Skeletal muscle tissue (tissue), 4 donors: Measurements from ENCODE around the gene BRD8. TPM values are rescaled to one million over a fixed set of nuclear protein-coding genes. Genes with fewer than 3 reads are reported as not detected.
"Not testable (repeated sequence)": the region's sequence is repeated elsewhere in the genome, so short reads cannot be mapped to it uniquely, and the experiment has no call there.

Experiments
- H3K27ac ChIP-seq: one replicate; pipeline ENCODE4 v1.7.0; 2013; ENCODE audit warnings: mild to moderate bottlenecking, low read depth, low read length, inconsistent platforms
- H3K27me3 ChIP-seq, 3 donors: one replicate each; pipeline ENCODE4 v1.7.0; 2013; ENCODE audit warnings: low read length in 3 of 3; ENCODE audit not compliant: control insufficient read depth in 3 of 3, insufficient read depth in 3 of 3
- H3K36me3 ChIP-seq, 3 donors: one replicate each; pipeline ENCODE4 v1.7.0; 2013; ENCODE audit warnings: low read length in 3 of 3; ENCODE audit not compliant: control insufficient read depth in 3 of 3, insufficient read depth in 3 of 3
- H3K4me1 ChIP-seq, 3 donors: one replicate each; pipeline ENCODE4 v1.7.0; 2013; ENCODE audit warnings: low read length in 3 of 3, mild to moderate bottlenecking in 3 of 3; ENCODE audit not compliant: control insufficient read depth in 3 of 3, insufficient read depth in 3 of 3
- H3K4me3 ChIP-seq, 3 donors: one replicate each; pipeline ENCODE4 v1.7.0; 2013; ENCODE audit warnings: low read length in 3 of 3
- H3K9ac ChIP-seq, 3 donors: one replicate each; pipeline ENCODE4 v1.7.0; 2013; ENCODE audit warnings: low read length in 3 of 3, mild to moderate bottlenecking in 3 of 3, moderate library complexity in 2 of 3, low read depth in 1 of 3
- H3K9me3 ChIP-seq, 3 donors: one replicate each; pipeline ENCODE4 v1.7.0; 2013; ENCODE audit warnings: low read length in 3 of 3; ENCODE audit not compliant: control insufficient read depth in 3 of 3
- total RNA-seq: library from RNA; depleted of rRNA; stranded (reverse); fragments of >200 nt; gene quantifications from one replicate; pipeline ENCODE4 v1.2.3, GENCODE V29; 2014
- donor health status: Osteomylitis.

The BRD8 gene
- total RNA-seq, 1 donor from 2014 or later, result 34.4 TPM

DNA sequence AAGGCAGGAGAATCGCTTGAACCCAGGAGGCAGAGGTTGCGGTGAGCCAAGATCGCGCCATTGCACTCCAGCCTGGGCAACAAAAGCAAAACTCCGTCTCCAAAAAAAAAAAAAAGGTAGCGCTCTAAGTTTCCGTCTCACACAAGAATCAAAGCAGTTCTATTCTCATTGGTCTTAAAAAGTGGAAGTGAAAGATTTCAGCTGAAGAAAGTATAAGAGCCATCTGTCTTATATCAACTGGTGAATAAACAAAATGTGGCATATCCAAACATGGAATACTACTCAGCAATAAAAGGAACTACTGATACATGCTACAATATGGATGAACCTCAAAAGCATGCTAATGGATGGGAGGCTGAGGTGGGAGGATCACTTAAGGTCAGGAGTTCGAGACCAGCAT is 15.4 kb upstream of the BRD8 start:
- H3K4me3 ChIP-seq, H3K4me1 ChIP-seq, H3K9ac ChIP-seq, H3K9me3 ChIP-seq, H3K27ac ChIP-seq, H3K27me3 ChIP-seq: not testable (repeated sequence)
- H3K36me3 ChIP-seq, result peaks cover 23 to 52% (median 48%) of the 10 kb centered on the region in 3 donors

DNA sequence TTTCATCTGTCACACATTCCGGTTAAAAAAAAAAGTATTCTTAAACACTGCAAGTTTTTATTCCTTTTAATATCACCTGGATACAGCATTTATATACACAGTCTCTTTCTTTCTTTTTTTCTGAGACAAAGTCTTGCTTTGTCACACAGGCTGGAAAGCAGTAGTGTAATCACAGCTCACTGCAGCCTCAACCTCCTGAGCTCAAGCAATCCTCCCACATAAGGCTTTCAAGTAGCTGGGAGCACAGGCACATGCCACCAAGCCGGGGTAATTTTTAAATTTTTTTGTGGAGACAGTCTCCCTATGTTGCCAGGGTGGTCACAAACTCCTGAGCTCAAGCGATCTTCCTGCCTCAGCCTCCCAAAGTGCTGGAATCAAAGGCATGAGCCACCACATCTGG is 14.4 kb upstream of the BRD8 start:
- no peak overlapping the region for H3K27ac ChIP-seq
- H3K4me1 ChIP-seq, result no peaks in the 10 kb centered on the region
- H3K36me3 ChIP-seq, result peaks cover 27 to 56% (median 52%) of the 10 kb centered on the region in 3 donors
- H3K9me3 ChIP-seq, result no peaks in the 10 kb centered on the region
- no peaks in the 10 kb centered on the region for H3K27me3 ChIP-seq
- no peak overlapping the region for H3K9ac ChIP-seq
- no peak overlapping the region for H3K4me3 ChIP-seq

DNA sequence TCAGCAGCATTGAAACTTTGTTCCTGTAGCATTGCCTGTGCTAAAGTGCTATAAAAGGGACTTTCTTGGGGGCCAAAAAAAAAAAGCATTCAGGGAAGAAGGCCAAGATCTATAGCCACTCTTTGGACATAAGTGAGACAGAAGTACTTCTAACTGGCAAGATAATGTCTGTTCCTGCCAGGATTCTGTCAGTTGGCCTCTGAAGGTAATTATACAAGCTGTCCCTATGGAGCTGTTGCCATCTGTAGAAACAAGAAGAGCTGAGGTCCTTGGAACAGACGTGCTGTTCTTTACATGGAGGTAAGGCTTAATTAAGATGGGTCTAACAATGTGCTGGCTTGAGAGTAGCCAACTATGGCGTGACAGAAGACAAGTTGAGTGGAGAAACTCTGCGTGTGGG is 10.2 kb upstream of the BRD8 start:
- H3K4me3 ChIP-seq, result no peak overlapping the region
- H3K27ac ChIP-seq, result no peak overlapping the region
- H3K36me3 ChIP-seq, result peaks cover 26 to 63% (median 61%) of the 10 kb centered on the region in 3 donors
- no peaks in the 10 kb centered on the region for H3K4me1 ChIP-seq
- no peak overlapping the region for H3K9ac ChIP-seq
- no peaks in the 10 kb centered on the region for H3K9me3 ChIP-seq
- H3K27me3 ChIP-seq, result no peaks in the 10 kb centered on the region

DNA sequence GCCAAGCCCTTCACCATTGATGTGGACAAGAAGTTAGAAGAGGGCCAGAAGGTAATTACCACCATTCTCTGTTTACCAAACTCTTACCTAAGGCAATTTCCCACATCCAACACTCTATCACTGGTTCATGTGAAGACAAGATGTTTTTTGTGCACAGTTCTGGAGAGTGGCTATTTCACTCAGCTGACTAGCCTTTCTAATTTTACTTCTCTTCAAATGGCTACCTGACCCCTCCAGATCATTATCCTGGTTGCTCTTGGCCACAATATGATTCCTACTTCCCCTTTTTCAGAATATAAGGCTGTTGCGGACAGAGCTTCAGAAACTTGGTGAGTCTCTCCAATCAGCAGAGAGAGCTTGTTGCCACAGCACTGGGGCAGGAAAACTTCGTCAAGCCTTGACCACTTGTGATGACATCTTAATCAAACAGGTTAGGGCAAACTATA is 7.6 kb upstream of the BRD8 start:
- H3K27ac ChIP-seq, result no peak overlapping the region
- peaks cover 15 to 47% (median 44%) of the 10 kb centered on the region in 3 donors for H3K36me3 ChIP-seq
- H3K27me3 ChIP-seq, result no peaks in the 10 kb centered on the region
- no peak overlapping the region for H3K4me3 ChIP-seq
- H3K9ac ChIP-seq, result no peak overlapping the region
- no peaks in the 10 kb centered on the region for H3K9me3 ChIP-seq
- no peaks in the 10 kb centered on the region for H3K4me1 ChIP-seq

DNA sequence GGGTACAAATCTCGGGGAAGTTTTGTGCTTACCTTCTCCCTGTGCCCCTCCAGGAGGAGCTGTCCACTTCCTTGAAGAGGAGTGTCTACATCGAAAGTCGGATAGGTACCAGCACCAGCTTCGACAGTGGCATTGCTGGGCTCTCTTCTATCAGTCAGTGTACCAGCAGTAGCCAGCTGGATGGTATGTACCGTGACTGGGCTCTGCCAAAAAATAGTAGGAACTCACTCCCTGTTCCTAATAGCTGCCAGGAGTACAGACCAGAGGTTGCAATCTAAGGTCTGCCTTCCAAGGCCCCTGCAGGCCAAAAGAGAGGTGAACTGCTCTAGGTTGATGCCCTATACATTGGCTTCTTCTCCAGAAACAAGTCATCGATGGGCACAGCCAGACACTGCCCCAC is 4.4 kb upstream of the BRD8 start:
- Histone ChIP-seq H3K9me3 (no peaks in the 10 kb centered on the region), H3K4me3 (no peak overlapping the region), H3K4me1 (peaks cover 7 to 12% (median 9%) of the 10 kb centered on the region in 3 donors), H3K27ac (no peak overlapping the region), H3K27me3 (no peaks in the 10 kb centered on the region), H3K9ac (no peak overlapping the region), H3K36me3 (peaks cover 4 to 22% (median 21%) of the 10 kb centered on the region in 3 donors)

DNA sequence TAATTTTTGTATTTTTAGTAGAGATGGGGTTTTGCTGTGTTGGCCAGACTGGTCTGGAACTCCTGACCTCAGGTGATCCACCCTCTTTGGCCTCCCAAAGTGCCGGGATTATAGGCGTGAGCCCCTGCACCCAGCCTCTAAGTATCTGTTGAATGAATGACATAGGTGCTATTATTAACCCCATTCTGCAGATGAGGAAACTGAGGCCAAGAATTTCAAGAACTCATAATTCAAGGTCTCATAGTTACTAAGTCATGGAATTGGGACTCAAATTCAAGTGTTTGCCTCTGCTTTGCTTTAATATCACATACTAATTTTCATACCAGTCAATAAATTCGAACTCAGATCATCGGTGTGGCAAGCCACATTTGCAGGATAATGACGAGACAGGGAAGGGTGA is 2.4 kb upstream of the BRD8 start:
- no peak overlapping the region for H3K27ac ChIP-seq
- peaks cover 9 to 16% (median 13%) of the 10 kb centered on the region in 3 donors for H3K36me3 ChIP-seq
- no peaks in the 10 kb centered on the region for H3K9me3 ChIP-seq
- no peak overlapping the region for H3K4me3 ChIP-seq
- H3K4me1 ChIP-seq, result peaks cover 13 to 19% (median 14%) of the 10 kb centered on the region in 3 donors
- no peak overlapping the region for H3K9ac ChIP-seq
- no peaks in the 10 kb centered on the region for H3K27me3 ChIP-seq

DNA sequence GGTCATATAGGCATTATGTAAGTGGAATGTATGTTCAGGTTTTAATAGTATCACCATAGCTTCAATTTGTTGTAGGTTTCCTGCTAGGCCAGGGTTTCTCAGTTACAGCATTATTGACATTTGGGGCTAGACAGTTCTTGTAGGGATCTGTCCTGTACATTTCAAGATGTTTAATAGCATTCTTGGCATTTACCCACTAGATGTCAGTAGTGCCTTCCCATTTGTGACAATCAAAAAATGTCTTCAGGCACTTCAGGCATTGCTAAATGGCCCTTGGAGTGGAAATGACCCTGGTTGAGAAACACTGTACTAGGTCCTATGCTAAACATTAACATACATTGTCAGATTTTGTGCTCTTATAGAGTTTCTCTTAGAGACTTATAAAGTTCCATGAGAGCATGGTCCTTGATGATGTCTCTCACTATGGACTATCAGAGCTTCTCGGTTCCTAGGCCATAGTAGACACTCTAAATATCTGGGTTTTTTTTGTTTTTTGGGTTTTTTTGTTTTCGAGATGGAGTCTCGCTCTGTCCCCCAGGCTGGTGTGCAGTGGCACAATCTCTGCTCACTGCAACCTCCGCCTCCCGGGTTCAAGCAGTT is 1.9 kb upstream of the BRD8 start:
- Histone ChIP-seq H3K27me3 (no peaks in the 10 kb centered on the region), H3K27ac (no peak overlapping the region), H3K4me3 (no peak overlapping the region), H3K9me3 (no peaks in the 10 kb centered on the region), H3K36me3 (peaks cover 11 to 20% (median 13%) of the 10 kb centered on the region in 3 donors), H3K9ac (no peak overlapping the region), H3K4me1 (peaks cover 13 to 19% (median 14%) of the 10 kb centered on the region in 3 donors)

GRCh38 chr5:138179277-138179857 is 937 bp upstream of the BRD8 start:
- Histone ChIP-seq H3K9ac (no peak overlapping the region), H3K36me3 (peaks cover 11 to 21% (median 12%) of the 10 kb centered on the region in 3 donors)

DNA sequence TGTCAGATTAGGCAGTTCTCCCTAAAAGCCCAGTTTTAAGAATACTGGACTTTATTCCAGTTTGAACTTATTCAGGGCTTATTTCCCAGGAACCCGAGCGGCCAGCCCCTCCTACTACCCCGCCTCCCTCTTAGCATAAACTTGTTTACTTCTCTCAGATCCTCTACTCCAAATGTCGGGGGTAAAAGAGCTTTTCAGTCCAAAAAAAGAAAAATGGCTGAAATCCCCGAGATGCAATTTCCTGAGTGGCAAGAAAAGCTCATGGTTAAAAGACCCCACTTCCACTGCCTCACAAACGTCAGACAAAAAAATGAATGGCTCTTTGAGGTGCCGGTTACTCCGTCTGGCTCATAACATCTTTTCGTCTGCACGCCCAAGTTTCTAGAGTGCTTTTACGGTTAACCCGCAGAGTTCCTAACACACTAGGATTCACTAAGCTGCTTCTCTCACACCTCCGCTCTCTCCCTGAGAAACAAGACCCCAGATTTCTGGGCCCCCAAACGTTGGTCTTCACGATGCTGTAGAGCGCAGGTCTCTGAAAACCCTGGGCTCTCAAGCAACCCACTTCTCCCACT is 402 bp downstream of the BRD8 start:
- Histone ChIP-seq H3K36me3 (peaks cover 14 to 30% (median 19%) of the 10 kb centered on the region in 3 donors), H3K9me3 (no peaks in the 10 kb centered on the region), H3K27me3 (no peaks in the 10 kb centered on the region), H3K27ac (peak overlapping the region; percentile 87), H3K9ac (peak overlapping the region; percentile 86 to 96 (median 93)), H3K4me3 (peak overlapping the region; percentile 90 to 100 (median 91)), H3K4me1 (peaks cover 13 to 19% (median 14%) of the 10 kb centered on the region in 3 donors)

More at GRCh38 chr5:138179277-138179857, 937 bp upstream of the BRD8 start:
- Histone ChIP-seq H3K4me3 (peak overlapping the region; percentile 90 to 100 (median 91)), H3K27me3 (no peaks in the 10 kb centered on the region), H3K27ac (no peak overlapping the region), H3K4me1 (peaks cover 13 to 19% (median 14%) of the 10 kb centered on the region in 3 donors), H3K9me3 (no peaks in the 10 kb centered on the region)

DNA sequence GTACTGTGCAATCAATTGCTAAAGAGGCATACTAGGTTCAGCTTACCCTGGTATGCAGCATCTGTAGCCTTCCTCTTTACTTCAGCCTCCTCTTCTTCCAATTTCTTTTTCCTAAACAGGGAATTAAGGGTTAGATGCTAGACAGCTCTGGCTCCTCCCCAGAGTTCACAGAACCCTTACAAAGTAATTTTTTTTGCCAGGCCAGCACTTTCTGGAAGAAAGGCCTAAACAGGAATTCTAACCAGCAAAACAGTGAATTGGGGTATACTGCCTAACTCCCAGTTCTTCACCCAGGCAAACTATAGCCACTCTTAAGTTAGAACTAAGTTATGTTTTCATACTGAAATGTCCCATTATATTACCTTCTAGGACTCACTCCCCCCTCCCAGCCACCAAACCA is 8.1 kb downstream of the BRD8 start:
- peaks cover 62 to 86% (median 78%) of the 10 kb centered on the region in 3 donors for H3K36me3 ChIP-seq
- H3K9ac ChIP-seq, result no peak overlapping the region
- H3K4me1 ChIP-seq, result no peaks in the 10 kb centered on the region
- H3K27ac ChIP-seq, result no peak overlapping the region
- no peaks in the 10 kb centered on the region for H3K27me3 ChIP-seq
- no peaks in the 10 kb centered on the region for H3K9me3 ChIP-seq
- H3K4me3 ChIP-seq, result no peak overlapping the region
